GM18951 (cell line): ENCODE results near the gene PRDM15.

Experiments
- POLR2A ChIP-seq: IDR thresholded peaks from 4 replicates; pipeline ENCODE4 v1.6.1; 2011; ENCODE audit warnings: mild to moderate bottlenecking; ENCODE audit not compliant: insufficient read length, insufficient read depth; ENCODE audit errors: extremely low read depth
- in situ Hi-C: fragments of 300-500 bp; cut with MboI; formaldehyde crosslinking; loops from one replicate; pipeline ENCODE4 v1.12.0; 2022; ENCODE audit warnings: low sequenced_read_pairs, mixed read lengths, inconsistent platforms; ENCODE audit not compliant: unreplicated experiment

PRDM15 gene

DNA sequence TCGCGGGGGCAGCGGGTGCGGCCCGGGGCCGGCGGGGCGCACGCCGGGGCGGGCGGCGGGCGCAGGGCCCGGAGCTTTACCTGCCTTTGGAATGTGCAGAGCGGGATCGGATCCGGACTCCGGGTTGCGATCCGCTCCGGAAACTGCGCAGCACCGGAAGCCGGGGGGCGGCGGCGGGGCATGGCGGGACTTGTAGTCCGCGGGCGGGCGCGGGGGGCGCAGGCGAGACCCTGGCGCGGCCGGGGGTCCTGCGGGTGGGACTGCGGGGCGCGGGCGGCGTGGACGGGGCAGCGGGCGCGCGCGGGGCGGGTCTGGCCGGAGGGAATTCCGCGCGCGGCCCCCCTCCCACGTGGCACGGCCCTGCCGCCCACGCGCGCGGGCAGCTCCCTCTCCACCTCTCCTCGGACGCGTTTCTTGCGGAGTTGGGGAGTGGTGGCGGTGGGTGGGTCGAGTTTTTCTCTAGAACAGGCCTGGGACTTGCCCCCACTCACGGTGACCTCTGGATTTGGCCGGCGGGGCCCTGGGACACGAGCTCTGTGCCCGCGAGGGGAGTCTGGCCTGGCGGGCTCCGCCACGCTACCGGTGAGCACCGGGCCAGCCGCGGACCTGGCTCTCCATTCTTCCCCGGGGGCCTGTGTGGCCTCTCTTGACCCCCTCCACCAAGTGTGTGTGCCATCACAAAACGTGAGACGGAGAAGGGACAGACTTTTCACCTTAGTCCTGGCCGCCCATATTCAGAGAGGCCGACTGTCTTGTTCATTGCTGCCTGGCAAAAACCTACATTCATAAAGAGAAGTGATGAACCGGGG, at the start of gene PRDM15:
TSS of gene PRDM15 (minus strand) at position 155 of the 809 bp plus-strand sequence. CDS start 18,981 bp downstream, outside the sequence.
- in situ Hi-C loops = no loop called here
- TF ChIP-seq POLR2A = peak; percentile 52

GRCh38 chr21:41928621-41929220, 49.6 kb upstream of the PRDM15 start:
- in situ Hi-C loops = no loop called here
- TF ChIP-seq POLR2A = no peak

DNA sequence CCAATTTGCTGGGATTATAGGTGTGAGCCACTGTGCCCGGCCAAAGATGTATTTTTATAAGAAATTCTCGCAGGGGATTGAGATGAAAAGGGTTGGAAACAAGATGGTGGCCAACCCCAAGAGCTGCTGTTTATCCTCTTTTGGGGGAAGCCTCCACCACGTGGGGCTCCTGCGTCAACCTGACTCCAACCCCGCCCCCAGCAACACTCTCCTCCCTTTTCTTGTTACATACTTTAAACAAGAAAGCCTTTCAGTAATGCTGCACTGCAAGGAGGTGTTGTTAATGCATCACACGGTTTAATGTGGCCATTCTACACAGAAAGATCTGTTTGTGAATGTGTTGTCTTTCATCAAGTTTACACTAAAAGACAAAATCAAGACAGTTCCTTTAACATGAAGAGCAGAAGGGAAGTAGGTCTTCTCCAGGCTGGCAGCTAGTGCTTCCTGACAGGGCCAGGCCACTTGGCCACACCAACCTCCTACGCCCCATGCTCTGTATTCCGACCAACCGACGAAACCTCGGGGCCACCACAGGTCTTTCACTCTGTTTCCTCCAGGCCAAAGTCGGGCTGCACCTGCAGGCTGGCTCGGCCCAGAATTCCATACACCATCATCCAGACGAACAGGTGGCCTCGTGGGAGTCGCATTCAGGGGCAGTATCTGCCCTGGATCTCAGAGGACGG, 48.7 kb upstream of the PRDM15 start:
- TF ChIP-seq POLR2A = peak; percentile 26
- in situ Hi-C loops = no loop called here

GRCh38 chr21:41926807-41927171, 47.6 kb upstream of the PRDM15 start:
- no peak for TF ChIP-seq POLR2A
- in situ Hi-C loops = no loop called here

GRCh38 chr21:41926117-41926806, 47.1 kb upstream of the PRDM15 start:
- peak; percentile 43 for TF ChIP-seq POLR2A
- in situ Hi-C loops = no loop called here

- no peak for TF ChIP-seq POLR2A
- in situ Hi-C loops = no loop called here
Observed at GRCh38 chr21:41925767-41926116, 46.6 kb upstream of the PRDM15 start.

DNA sequence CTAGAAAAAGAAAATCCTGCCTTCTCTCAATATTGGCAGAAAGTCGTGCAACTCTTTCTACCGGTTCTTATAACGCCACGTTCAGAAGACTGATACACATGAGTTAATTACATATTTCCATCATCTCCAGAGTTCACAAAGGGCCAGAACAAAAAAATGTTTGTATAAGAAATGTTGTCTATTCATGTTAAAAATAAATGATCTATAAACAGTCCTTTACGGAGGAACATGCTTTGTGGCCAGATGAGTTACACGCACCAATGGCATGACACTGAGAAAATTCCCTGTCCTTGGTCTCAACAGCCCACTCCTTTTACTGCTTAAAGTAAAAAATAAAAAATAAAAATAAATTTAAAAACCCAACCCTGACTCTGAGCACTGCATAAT, 45.2 kb upstream of the PRDM15 start:
- in situ Hi-C loops = no loop called here
- no peak for TF ChIP-seq POLR2A

DNA sequence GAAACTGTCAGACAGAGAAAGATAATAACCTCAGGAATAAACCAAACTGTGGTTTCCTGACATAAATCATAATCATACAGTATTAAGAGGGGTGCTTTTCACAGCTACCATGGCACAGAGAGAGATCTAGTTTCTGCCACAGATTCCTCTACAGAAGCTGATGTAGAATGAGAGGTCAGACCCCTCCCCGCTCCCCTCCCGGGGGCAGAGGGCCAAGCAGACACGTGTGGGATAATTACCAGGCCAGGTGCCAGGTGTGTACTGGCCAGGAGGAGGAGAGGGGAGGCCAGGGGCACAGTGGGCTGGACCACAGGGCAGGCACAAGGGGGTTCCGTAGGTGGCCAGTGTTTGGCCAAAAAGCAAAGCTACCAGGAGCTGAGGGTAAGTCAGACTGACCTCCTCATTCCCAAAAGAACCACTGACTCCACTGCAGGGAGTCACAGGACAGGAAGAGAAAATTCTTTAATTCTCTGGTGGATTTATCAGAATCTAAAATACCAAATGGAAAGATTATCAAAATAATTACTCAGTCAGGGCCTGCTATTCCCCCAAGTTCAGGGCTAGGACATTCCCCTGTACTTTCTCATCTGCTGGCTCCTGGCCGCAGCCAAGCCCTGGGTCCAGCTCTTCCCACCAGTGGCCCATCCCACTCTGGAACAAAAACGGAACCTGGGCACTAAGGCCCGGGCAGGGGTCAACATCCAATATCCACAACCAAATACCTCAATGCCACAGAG, 44.7 kb upstream of the PRDM15 start:
- in situ Hi-C loops = no loop called here
- TF ChIP-seq POLR2A = no peak

GRCh38 chr21:41923186-41923585, 44.0 kb upstream of the PRDM15 start:
- TF ChIP-seq POLR2A = no peak
- in situ Hi-C loops = no loop called here

DNA sequence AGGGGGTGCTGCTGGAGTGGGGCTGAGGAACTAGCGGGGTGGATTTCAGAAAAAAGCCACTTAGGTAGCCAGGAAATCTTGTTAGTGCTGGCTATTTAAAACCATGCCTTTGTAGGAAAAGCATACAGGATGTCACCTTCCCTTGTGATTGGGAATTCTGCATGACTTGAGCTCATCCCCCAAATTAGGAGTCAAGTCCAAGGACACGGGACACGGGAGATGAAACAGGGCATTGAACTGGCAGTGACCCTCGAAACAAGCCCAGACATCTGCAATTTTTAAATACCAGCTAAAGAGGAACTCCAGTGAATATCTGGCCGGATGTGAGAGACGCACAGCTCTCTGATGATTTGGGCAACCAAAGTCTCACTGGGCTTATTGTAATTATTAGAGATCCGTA, 41.9 kb upstream of the PRDM15 start:
- in situ Hi-C loops = no loop called here
- TF ChIP-seq POLR2A = no peak

DNA sequence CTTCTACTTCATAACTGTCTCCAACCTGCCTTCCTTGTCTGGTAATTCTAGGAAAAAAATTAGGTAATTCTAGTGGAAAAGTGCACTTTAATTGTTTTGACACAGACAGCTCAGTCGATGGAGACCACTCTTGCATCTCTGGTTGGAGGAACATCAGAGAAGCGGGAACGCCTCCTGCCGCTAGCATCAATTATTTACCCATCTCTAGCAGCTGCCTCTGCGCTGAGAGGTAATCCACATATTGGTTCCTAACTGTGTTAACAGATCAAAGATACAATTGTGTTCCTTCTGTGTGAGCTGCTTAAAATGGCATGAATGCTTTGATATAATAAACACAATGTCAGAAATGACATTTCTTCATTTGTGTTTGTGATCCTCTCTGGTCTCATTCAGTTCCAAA, 41.3 kb upstream of the PRDM15 start:
- in situ Hi-C loops = no loop called here
- no peak for TF ChIP-seq POLR2A

GRCh38 chr21:41919666-41920398, 40.7 kb upstream of the PRDM15 start:
- in situ Hi-C loops = no loop called here
- no peak for TF ChIP-seq POLR2A

DNA sequence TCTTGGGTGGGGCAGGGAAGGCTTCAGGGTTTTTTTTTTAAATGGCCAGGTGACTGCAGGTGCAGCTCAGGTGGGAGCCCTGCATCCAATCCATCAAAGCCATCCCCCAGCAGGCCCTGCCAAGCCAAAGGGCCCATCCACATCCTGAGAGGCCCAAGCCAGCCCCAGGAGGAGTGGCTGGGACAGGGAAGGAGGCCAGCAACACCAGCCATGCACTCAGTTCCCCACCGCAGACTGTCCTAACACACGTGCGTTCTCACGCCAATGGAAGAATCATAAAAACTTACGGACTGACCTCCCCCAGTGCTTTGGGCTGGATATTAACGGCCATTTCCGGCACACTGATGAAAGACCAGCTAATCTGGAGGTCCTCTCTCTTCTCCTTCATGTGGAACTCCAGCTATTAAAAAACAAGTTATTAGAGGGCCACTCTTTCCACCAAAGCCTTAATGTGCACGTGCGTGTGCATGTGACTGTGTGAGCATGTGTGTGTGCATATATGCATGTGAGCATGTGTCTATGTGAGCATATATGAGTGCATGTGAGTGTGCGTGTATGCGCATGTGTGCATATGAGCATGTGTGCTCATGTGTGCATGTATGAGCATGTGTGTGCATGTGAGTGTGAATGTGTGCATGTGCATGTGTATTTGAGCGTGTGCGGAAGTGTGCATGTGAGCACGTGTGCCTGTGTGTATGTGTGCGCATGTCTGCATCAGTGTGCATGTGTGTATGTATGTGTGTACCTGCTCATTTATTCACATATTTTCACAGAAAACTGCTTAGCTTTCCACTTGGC, 39.6 kb upstream of the PRDM15 start:
- no peak for TF ChIP-seq POLR2A
- in situ Hi-C loops = no loop called here
